NB4 (cell line): Measurements from ENCODE around the gene IGF1R.

Source experiments
- MYC ChIP-seq: IDR thresholded peaks from 2 replicates; pipeline ENCODE4 v1.6.1; 2011; ENCODE audit warnings: low read depth, low read length
- POLR2A ChIP-seq: IDR thresholded peaks from 2 replicates; pipeline ENCODE4 v1.6.1; 2011; ENCODE audit warnings: mild to moderate bottlenecking; ENCODE audit not compliant: insufficient read length; ENCODE audit errors: extremely low read depth
- TF ChIP-seq, protein P1 (sequence below): IDR thresholded peaks from one replicate; pipeline ENCODE4 v1.5.1; 2012; ENCODE audit warnings: low read depth, low read length

DNA sequence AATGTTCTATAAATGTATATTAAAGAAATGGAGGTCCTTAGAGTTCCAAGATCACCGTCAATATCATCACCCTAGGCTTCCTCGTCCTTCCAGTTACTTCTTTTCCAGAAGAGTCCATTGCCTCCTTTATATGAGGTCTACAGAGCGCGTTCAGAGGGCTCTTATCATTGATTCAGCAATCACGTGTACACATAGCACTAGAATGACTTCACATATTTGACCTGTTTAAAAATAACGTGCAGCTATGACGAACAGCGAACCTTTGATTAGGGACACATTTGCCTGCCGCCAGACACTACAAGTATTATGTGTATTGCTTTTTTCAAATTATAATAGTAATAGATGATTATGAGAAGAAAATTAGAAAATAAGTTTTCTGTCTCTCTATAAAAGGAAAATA lies 26.0 kb downstream of the IGF1R start:
- TF ChIP-seq, protein P1, sequence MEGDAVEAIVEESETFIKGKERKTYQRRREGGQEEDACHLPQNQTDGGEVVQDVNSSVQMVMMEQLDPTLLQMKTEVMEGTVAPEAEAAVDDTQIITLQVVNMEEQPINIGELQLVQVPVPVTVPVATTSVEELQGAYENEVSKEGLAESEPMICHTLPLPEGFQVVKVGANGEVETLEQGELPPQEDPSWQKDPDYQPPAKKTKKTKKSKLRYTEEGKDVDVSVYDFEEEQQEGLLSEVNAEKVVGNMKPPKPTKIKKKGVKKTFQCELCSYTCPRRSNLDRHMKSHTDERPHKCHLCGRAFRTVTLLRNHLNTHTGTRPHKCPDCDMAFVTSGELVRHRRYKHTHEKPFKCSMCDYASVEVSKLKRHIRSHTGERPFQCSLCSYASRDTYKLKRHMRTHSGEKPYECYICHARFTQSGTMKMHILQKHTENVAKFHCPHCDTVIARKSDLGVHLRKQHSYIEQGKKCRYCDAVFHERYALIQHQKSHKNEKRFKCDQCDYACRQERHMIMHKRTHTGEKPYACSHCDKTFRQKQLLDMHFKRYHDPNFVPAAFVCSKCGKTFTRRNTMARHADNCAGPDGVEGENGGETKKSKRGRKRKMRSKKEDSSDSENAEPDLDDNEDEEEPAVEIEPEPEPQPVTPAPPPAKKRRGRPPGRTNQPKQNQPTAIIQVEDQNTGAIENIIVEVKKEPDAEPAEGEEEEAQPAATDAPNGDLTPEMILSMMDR: no peak
- TF ChIP-seq POLR2A (no peak), MYC (no peak)
